GM19035 (cell line): ENCODE results near the gene TRRAP.
"Not testable (repeated sequence)": the region's sequence is repeated elsewhere in the genome, so short reads cannot be mapped to it uniquely, and the experiment has no call there.

Source experiments
- ATAC-seq: cut with Tn5 transposase; IDR thresholded peaks from one replicate; pipeline ENCODE4 v1.9.1; 2021; ENCODE audit not compliant: unreplicated experiment

TRRAP gene

GRCh38 chr7:99046262-99046661 lies 167.9 kb downstream of the TRRAP start:
- ATAC-seq: not testable (repeated sequence)

GRCh38 chr7:99046722-99047121 lies 168.4 kb downstream of the TRRAP start:
- ATAC-seq: no peak

GRCh38 chr7:99047526-99048077 lies 169.3 kb downstream of the TRRAP start:
- ATAC-seq: no peak

DNA sequence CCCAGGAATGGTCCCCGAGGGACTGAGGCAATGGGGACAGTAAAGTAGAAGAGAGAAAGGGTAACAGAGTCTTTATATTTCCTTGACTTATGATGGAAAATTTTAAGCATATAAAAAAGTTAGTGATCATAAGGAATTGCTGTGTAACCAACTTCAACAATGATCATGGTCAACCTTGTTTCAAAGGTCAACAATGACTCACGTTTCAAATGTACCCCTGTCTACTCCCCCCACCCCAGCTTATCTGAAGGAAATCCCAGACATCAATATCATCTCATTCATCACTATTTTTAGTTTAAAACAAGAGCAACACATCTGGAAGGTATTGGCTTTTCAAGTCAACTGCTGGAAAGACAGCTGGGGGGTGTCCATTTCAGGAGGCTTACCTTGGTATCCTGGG lies 172.6 kb downstream of the TRRAP start:
- no peak for ATAC-seq

- ATAC-seq: no peak
Measured at GRCh38 chr7:99054781-99055180, 176.4 kb downstream of the TRRAP start.

GRCh38 chr7:99061001-99061776 lies 182.9 kb downstream of the TRRAP start:
- no peak for ATAC-seq
